Measurements from ENCODE around the gene ADARB1. TPM values are rescaled to one million over a fixed set of nuclear protein-coding genes. Genes with fewer than 3 reads are reported as not detected.

The ADARB1 gene
- total RNA-seq, 2 experiments from 2014 or later = 27.5 to 28.6 TPM

GRCh38 chr21:45032332-45032731 lies 42.0 kb upstream of the ADARB1 start:
- Mint-ChIP-seq H3K27me3 (peaks cover 20% of the 10 kb centered on the region), H3K4me1 (ENCODE audit: low read depth) (no peaks in the 10 kb centered on the region), H3K27ac (no peak overlapping the region), H3K4me3 (no peak overlapping the region), H3K9me3 (no peaks in the 10 kb centered on the region), H3K36me3 (ENCODE audit: low read depth) (no peaks in the 10 kb centered on the region)
- no peak overlapping the region for H3K27ac ChIP-seq (ENCODE audit: low read depth in 1 of 2, low read length in 2 of 2)
- peaks cover 6 to 21% of the 10 kb centered on the region in 2 experiments for H3K9me3 ChIP-seq (ENCODE audit: control insufficient read depth in 1 of 2, insufficient read depth in 1 of 2, low read length in 2 of 2)
- no peak for ATAC-seq (ENCODE audit: poor library complexity)
- H3K27me3 ChIP-seq (ENCODE audit: control insufficient read depth in 1 of 2, insufficient read depth in 2 of 2, low read length in 2 of 2) = peaks cover 0 to 4% of the 10 kb centered on the region in 2 experiments
- H3K4me3 ChIP-seq (ENCODE audit: low read length) = no peak overlapping the region
- CTCF ChIA-PET = no interaction called here
- TF ChIP-seq CTCF (IDR thresholded peaks at IDR 0.05) = no peak
- intact Hi-C loops (cut with DNase I, micrococcal nuclease) = no loop called here
- POLR2A ChIA-PET = no interaction called here
- no peaks in the 10 kb centered on the region for H3K36me3 ChIP-seq (ENCODE audit: insufficient read depth, low read length)
- no peaks in the 10 kb centered on the region for H3K4me1 ChIP-seq (ENCODE audit: insufficient read depth, low read length)
- no peak for DNase-seq

- Mint-ChIP-seq H3K9me3 (no peaks in the 10 kb centered on the region), H3K36me3 (ENCODE audit: low read depth) (no peaks in the 10 kb centered on the region), H3K4me3 (no peak overlapping the region), H3K27me3 (peaks cover 20% of the 10 kb centered on the region), H3K4me1 (ENCODE audit: low read depth) (no peaks in the 10 kb centered on the region), H3K27ac (no peak overlapping the region)
- intact Hi-C loops (cut with DNase I, micrococcal nuclease) = no loop called here
- peaks cover 6 to 23% of the 10 kb centered on the region in 2 experiments for H3K9me3 ChIP-seq (ENCODE audit: control insufficient read depth in 1 of 2, insufficient read depth in 1 of 2, low read length in 2 of 2)
- no peak for ATAC-seq (ENCODE audit: poor library complexity)
- H3K36me3 ChIP-seq (ENCODE audit: insufficient read depth, low read length) = no peaks in the 10 kb centered on the region
- H3K27ac ChIP-seq (ENCODE audit: low read depth in 1 of 2, low read length in 2 of 2) = no peak overlapping the region
- H3K4me1 ChIP-seq (ENCODE audit: insufficient read depth, low read length) = no peaks in the 10 kb centered on the region
- H3K4me3 ChIP-seq (ENCODE audit: low read length) = no peak overlapping the region
- POLR2A ChIA-PET = no interaction called here
- peaks cover 0 to 4% of the 10 kb centered on the region in 2 experiments for H3K27me3 ChIP-seq (ENCODE audit: control insufficient read depth in 1 of 2, insufficient read depth in 2 of 2, low read length in 2 of 2)
- no peak for TF ChIP-seq CTCF (IDR thresholded peaks at IDR 0.05)
- CTCF ChIA-PET = no interaction called here
- DNase-seq = no peak
These were observed 41.2 kb upstream of the ADARB1 start for GRCh38 chr21:45032977-45033710.

GRCh38 chr21:45033791-45034555 lies 40.4 kb upstream of the ADARB1 start:
- H3K4me1 Mint-ChIP-seq (ENCODE audit: low read depth) = no peaks in the 10 kb centered on the region
- POLR2A ChIA-PET = no interaction called here
- CTCF ChIA-PET = interaction anchor here (0.6 kb wide), 1 partner anchor 1039 kb away, joined by 3 read pairs; no protein-coding TSS in a partner anchor
- no peaks in the 10 kb centered on the region for H3K36me3 Mint-ChIP-seq (ENCODE audit: low read depth)
- DNase-seq = no peak
- intact Hi-C loops (cut with DNase I, micrococcal nuclease) = no loop called here
- Histone ChIP-seq H3K9me3 (ENCODE audit: control insufficient read depth in 1 of 2, insufficient read depth in 1 of 2, low read length in 2 of 2) (peaks cover 6 to 23% of the 10 kb centered on the region in 2 experiments), H3K4me1 (ENCODE audit: insufficient read depth, low read length) (no peaks in the 10 kb centered on the region), H3K27ac (ENCODE audit: low read depth in 1 of 2, low read length in 2 of 2) (no peak overlapping the region), H3K27me3 (ENCODE audit: control insufficient read depth in 1 of 2, insufficient read depth in 2 of 2, low read length in 2 of 2) (peaks cover 0 to 4% of the 10 kb centered on the region in 2 experiments), H3K4me3 (ENCODE audit: low read length) (no peak overlapping the region), H3K36me3 (ENCODE audit: insufficient read depth, low read length) (no peaks in the 10 kb centered on the region)
- no peak overlapping the region for H3K4me3 Mint-ChIP-seq
- no peak for TF ChIP-seq CTCF (IDR thresholded peaks at IDR 0.05)
- no peaks in the 10 kb centered on the region for H3K9me3 Mint-ChIP-seq
- no peak overlapping the region for H3K27ac Mint-ChIP-seq
- H3K27me3 Mint-ChIP-seq = peaks cover 20% of the 10 kb centered on the region
- ATAC-seq (ENCODE audit: poor library complexity) = no peak

Measured in CD4-positive, alpha-beta T cell (primary cell).